Mesenchymal stem cell (in vitro differentiated cells and primary cell): ENCODE results near the gene MEF2B.

ENCODE experiments used
- DNase-seq: peaks from one replicate; pipeline ENCODE4 v3.0.0-alpha.2; 2013
- H2AFZ ChIP-seq: one replicate; pipeline ENCODE4 v1.6.1; 2013; ENCODE audit warnings: low read depth, mild to moderate bottlenecking, control low read depth, inconsistent platforms, low read length, moderate library complexity
- H2AK5ac ChIP-seq: 2 replicates; pipeline ENCODE4 v1.6.1; 2013; ENCODE audit warnings: low read length, moderate library complexity, mild to moderate bottlenecking, inconsistent platforms; ENCODE audit not compliant: severe bottlenecking
- H2BK120ac ChIP-seq: one replicate; pipeline ENCODE4 v1.6.1; 2013; ENCODE audit warnings: low read depth, mild to moderate bottlenecking, inconsistent platforms, low read length, moderate library complexity
- H2BK12ac ChIP-seq, 2 experiments: one replicate each; pipeline ENCODE4 v1.6.1; 2013; ENCODE audit warnings: inconsistent platforms in 2 of 2, low read length in 2 of 2, mild to moderate bottlenecking in 2 of 2, moderate library complexity in 2 of 2, control low read depth in 1 of 2
- H2BK15ac ChIP-seq: one replicate; pipeline ENCODE4 v1.6.1; 2013; ENCODE audit warnings: mild to moderate bottlenecking, low read depth, inconsistent platforms; ENCODE audit not compliant: poor library complexity, severe bottlenecking
- H2BK5ac ChIP-seq: 2 replicates; pipeline ENCODE4 v1.6.1; 2013; ENCODE audit warnings: low read depth, mild to moderate bottlenecking, low read length, control low read depth, inconsistent platforms; ENCODE audit not compliant: poor library complexity, severe bottlenecking
- H3K14ac ChIP-seq, 2 experiments: one replicate each; pipeline ENCODE4 v1.6.1; 2013; ENCODE audit warnings: inconsistent platforms in 2 of 2, low read length in 2 of 2, control low read depth in 1 of 2, mild to moderate bottlenecking in 1 of 2, moderate library complexity in 1 of 2
- H3K18ac ChIP-seq, 2 experiments: one replicate each; pipeline ENCODE4 v1.6.1; 2013; ENCODE audit warnings: inconsistent platforms in 2 of 2, low read length in 2 of 2, control low read depth in 1 of 2, low read depth in 1 of 2, mild to moderate bottlenecking in 1 of 2
- H3K23ac ChIP-seq, 2 experiments: one replicate each; pipeline ENCODE4 v1.6.1; 2013; ENCODE audit warnings: inconsistent platforms in 2 of 2, low read length in 2 of 2, mild to moderate bottlenecking in 2 of 2, moderate library complexity in 2 of 2, control low read depth in 1 of 2
- H3K27ac ChIP-seq: 2 replicates; pipeline ENCODE4 v1.5.1; 2013; ENCODE audit warnings: mild to moderate bottlenecking, moderate library complexity, low read length, control low read depth, inconsistent platforms; ENCODE audit not compliant: poor library complexity, severe bottlenecking
- H3K27me3 ChIP-seq, 2 experiments: 2 replicates each; pipeline versions ENCODE4 v1.6.1 to v1.7.0; 2013; ENCODE audit warnings: low read length in 2 of 2, mild to moderate bottlenecking in 2 of 2, moderate library complexity in 2 of 2, control low read depth in 1 of 2, inconsistent platforms in 1 of 2; ENCODE audit not compliant: control insufficient read depth in 1 of 2, insufficient read depth in 1 of 2
- H3K36me3 ChIP-seq, 2 experiments: 2 replicates each; pipeline versions ENCODE4 v1.6.1 to v1.7.0; 2013; ENCODE audit warnings: low read length in 2 of 2, control low read depth in 1 of 2, inconsistent platforms in 1 of 2, low read depth in 1 of 2, mild to moderate bottlenecking in 1 of 2; ENCODE audit not compliant: insufficient read depth in 2 of 2, control insufficient read depth in 1 of 2
- H3K4ac ChIP-seq, 2 experiments: one replicate each; pipeline ENCODE4 v1.6.1; 2013; ENCODE audit warnings: inconsistent platforms in 2 of 2, low read length in 2 of 2, mild to moderate bottlenecking in 2 of 2, moderate library complexity in 2 of 2, control low read depth in 1 of 2, low read depth in 1 of 2
- H3K4me1 ChIP-seq: 2 replicates; pipeline ENCODE4 v1.6.1; 2013; ENCODE audit warnings: low read depth, low read length, control low read depth; ENCODE audit not compliant: control insufficient read depth, insufficient read depth
- H3K4me2 ChIP-seq: 2 replicates; pipeline ENCODE4 v1.6.1; 2013; ENCODE audit warnings: low read length, mild to moderate bottlenecking, inconsistent platforms; ENCODE audit not compliant: poor library complexity, severe bottlenecking
- H3K4me3 ChIP-seq, 2 experiments: 2 replicates each; pipeline versions ENCODE4 v1.5.1 to v1.7.0; 2013; ENCODE audit warnings: low read length in 2 of 2, mild to moderate bottlenecking in 2 of 2, control low read depth in 1 of 2, low read depth in 1 of 2; ENCODE audit not compliant: insufficient read depth in 1 of 2
- H3K79me1 ChIP-seq: replicated peaks from 2 replicates; pipeline ENCODE4 v1.6.1; 2013; ENCODE audit warnings: mild to moderate bottlenecking, control low read depth, low read length, inconsistent platforms; ENCODE audit not compliant: poor library complexity, severe bottlenecking
- H3K9ac ChIP-seq: 2 replicates; pipeline ENCODE4 v1.7.0; 2013; ENCODE audit warnings: mild to moderate bottlenecking, low read length, moderate library complexity
- H3K9me3 ChIP-seq: 2 replicates; pipeline ENCODE4 v1.7.0; 2013; ENCODE audit warnings: mild to moderate bottlenecking, low read length; ENCODE audit not compliant: control insufficient read depth
- H4K8ac ChIP-seq: one replicate; pipeline ENCODE4 v1.6.1; 2013; ENCODE audit warnings: inconsistent platforms, mild to moderate bottlenecking, low read length, moderate library complexity
- H4K91ac ChIP-seq: one replicate; pipeline ENCODE4 v1.6.1; 2013; ENCODE audit warnings: mild to moderate bottlenecking, low read length, inconsistent platforms
- WGBS: methylation state at CpG from one replicate; pipeline ENCODE4 v1.1.7; 2013; ENCODE audit warnings: mixed read lengths; 5-methylcytosine and 5-hydroxymethylcytosine counted together

The MEF2B gene

GRCh38 chr19:19111136-19111835 is 58.8 kb downstream of the MEF2B start:
- Histone ChIP-seq H3K18ac (no peak overlapping the region), H3K9me3 (no peaks in the 10 kb centered on the region), H3K4ac (no peak overlapping the region), H2AK5ac (peak overlapping the region; percentile 2), H3K79me1 (no peaks in the 10 kb centered on the region), H3K4me3 (no peak overlapping the region), H2BK15ac (peak overlapping the region; percentile 13), H2BK12ac (no peak overlapping the region), H3K9ac (no peak overlapping the region), H4K8ac (no peak overlapping the region), H2AFZ (no peak overlapping the region), H4K91ac (no peak overlapping the region), H3K27ac (no peak overlapping the region), H2BK5ac (no peak overlapping the region), H2BK120ac (no peak overlapping the region), H3K14ac (no peak overlapping the region), H3K4me2 (no peak overlapping the region), H3K4me1 (peaks cover 31% of the 10 kb centered on the region), H3K36me3 (peaks cover 0 to 7% of the 10 kb centered on the region in 2 experiments), H3K27me3 (peaks cover 0 to 14% of the 10 kb centered on the region in 2 experiments), H3K23ac (no peak overlapping the region)
- no peak for DNase-seq
- 81% methylated on average over 15 of the region's 15 CpGs for WGBS

GRCh38 chr19:19110410-19111135 is 59.5 kb downstream of the MEF2B start:
- DNase-seq, result no peak
- no peaks in the 10 kb centered on the region for H3K79me1 ChIP-seq
- H4K8ac ChIP-seq, result no peak overlapping the region
- H3K23ac ChIP-seq, result no peak overlapping the region
- H3K4me2 ChIP-seq, result no peak overlapping the region
- peaks cover 35% of the 10 kb centered on the region for H3K4me1 ChIP-seq
- H3K4ac ChIP-seq, result no peak overlapping the region
- H2BK12ac ChIP-seq, result no peak overlapping the region
- no peak overlapping the region for H2AFZ ChIP-seq
- no peak overlapping the region for H2BK120ac ChIP-seq
- no peak overlapping the region for H2BK5ac ChIP-seq
- peaks cover 0 to 14% of the 10 kb centered on the region in 2 experiments for H3K27me3 ChIP-seq
- H3K9me3 ChIP-seq, result no peaks in the 10 kb centered on the region
- 74% methylated on average over 66 of the region's 66 CpGs for WGBS
- peak overlapping the region in 1 of 2 experiments; percentile 14 for H3K14ac ChIP-seq
- no peak overlapping the region for H3K27ac ChIP-seq
- H3K9ac ChIP-seq, result no peak overlapping the region
- no peak overlapping the region for H3K4me3 ChIP-seq
- H2AK5ac ChIP-seq, result no peak overlapping the region
- no peak overlapping the region for H4K91ac ChIP-seq
- H2BK15ac ChIP-seq, result no peak overlapping the region
- peaks cover 0 to 7% of the 10 kb centered on the region in 2 experiments for H3K36me3 ChIP-seq
- no peak overlapping the region for H3K18ac ChIP-seq

GRCh38 chr19:19109601-19110000 is 60.5 kb downstream of the MEF2B start:
- Histone ChIP-seq H2BK15ac (no peak overlapping the region), H2BK5ac (no peak overlapping the region), H3K79me1 (no peaks in the 10 kb centered on the region), H2AK5ac (peak overlapping the region; percentile 51), H3K4me2 (no peak overlapping the region), H3K27ac (no peak overlapping the region), H3K36me3 (peaks cover 0 to 11% of the 10 kb centered on the region in 2 experiments), H3K14ac (no peak overlapping the region), H3K27me3 (peaks cover 0 to 14% of the 10 kb centered on the region in 2 experiments), H2AFZ (no peak overlapping the region), H4K8ac (no peak overlapping the region), H3K4me3 (no peak overlapping the region), H3K4me1 (peaks cover 44% of the 10 kb centered on the region), H3K4ac (no peak overlapping the region), H2BK120ac (no peak overlapping the region), H3K9ac (no peak overlapping the region), H3K23ac (no peak overlapping the region), H3K18ac (no peak overlapping the region), H4K91ac (no peak overlapping the region), H3K9me3 (no peaks in the 10 kb centered on the region), H2BK12ac (no peak overlapping the region)
- peak; percentile 17 for DNase-seq
- 73% methylated on average over 9 of the region's 9 CpGs for WGBS

- no peak overlapping the region for H3K4me3 ChIP-seq
These were observed 62.4 kb downstream of the MEF2B start for GRCh38 chr19:19107654-19108053.

More at GRCh38 chr19:19107654-19108053, 62.4 kb downstream of the MEF2B start:
- no peak overlapping the region for H3K23ac ChIP-seq
- H3K9ac ChIP-seq, result no peak overlapping the region
- no peak overlapping the region for H2BK15ac ChIP-seq
- H3K4me2 ChIP-seq, result no peak overlapping the region
- no peak overlapping the region for H4K8ac ChIP-seq
- H3K79me1 ChIP-seq, result no peaks in the 10 kb centered on the region
- peaks cover 38% of the 10 kb centered on the region for H3K4me1 ChIP-seq
- H4K91ac ChIP-seq, result no peak overlapping the region
- no peak overlapping the region for H2AK5ac ChIP-seq
- H2BK12ac ChIP-seq, result no peak overlapping the region
- H3K9me3 ChIP-seq, result no peaks in the 10 kb centered on the region
- H3K27me3 ChIP-seq, result peaks cover 0 to 14% of the 10 kb centered on the region in 2 experiments
- H3K4ac ChIP-seq, result no peak overlapping the region
- no peak for DNase-seq
- 88% methylated on average over 8 of the region's 11 CpGs for WGBS
- no peak overlapping the region for H3K18ac ChIP-seq
- H2AFZ ChIP-seq, result no peak overlapping the region
- H2BK5ac ChIP-seq, result no peak overlapping the region
- no peak overlapping the region for H2BK120ac ChIP-seq
- H3K36me3 ChIP-seq, result peaks cover 0 to 12% of the 10 kb centered on the region in 2 experiments
- H3K27ac ChIP-seq, result no peak overlapping the region
- H3K14ac ChIP-seq, result no peak overlapping the region
